ENCODE data around the gene HIVEP3. TPM values are rescaled to one million over a fixed set of nuclear protein-coding genes. Genes with fewer than 3 reads are reported as not detected.

Gene HIVEP3
- total and polyA plus RNA-seq, 7 donors = 0.70 to 3.4 (median 2.1) TPM

DNA sequence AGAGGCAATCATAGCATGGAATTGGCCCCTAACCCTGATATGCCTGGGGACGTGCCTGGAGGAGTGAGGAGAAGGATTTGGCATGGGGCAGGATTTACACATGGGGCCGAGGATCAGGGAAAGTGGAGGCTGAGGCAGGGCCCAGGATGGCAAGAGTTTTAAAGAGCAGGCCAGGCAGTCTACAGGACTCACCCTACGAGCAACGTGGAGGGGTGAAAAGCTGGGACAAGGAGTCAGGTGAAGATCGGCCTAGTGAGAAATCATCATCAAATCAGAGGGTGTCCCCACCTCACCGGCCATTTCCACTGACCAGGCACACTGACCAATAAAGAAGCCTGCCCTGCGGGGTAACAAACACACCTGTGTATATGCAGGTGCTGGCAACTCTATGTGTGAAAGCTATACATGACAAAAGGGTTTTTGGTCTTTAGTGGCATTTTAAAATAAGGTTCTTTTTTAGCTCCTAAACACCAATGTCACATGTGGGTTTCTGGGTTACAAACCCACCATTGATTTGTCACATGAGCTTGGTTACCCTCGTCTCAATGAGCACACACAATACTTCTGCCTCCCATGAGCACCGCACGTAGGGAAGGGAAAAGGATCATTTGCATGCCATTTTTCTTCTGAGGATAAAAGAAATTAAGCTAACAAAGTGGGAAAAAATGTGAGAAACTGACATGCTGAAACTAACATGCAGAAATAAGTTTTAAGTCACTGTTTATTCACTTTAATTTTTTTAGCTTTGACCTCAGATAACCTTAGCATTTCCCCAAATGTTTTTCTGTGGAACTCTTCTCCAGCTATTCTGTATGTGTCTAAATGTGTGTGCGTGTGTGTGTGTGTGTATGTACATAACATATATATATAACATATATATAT, 266.1 kb downstream of the HIVEP3 start:
- Histone ChIP-seq H3K4me1 (peaks cover 9% of the 10 kb centered on the region), H3K27me3 (ENCODE audit: insufficient read depth in 3 of 3, low read length in 2 of 3) (no peaks in the 10 kb centered on the region), H3K4me3 (no peak overlapping the region), H3K36me3 (ENCODE audit: insufficient read depth in 1 of 2, low read depth in 1 of 2) (no peaks in the 10 kb centered on the region), H3K27ac (no peak overlapping the region), H3K9me3 (no peaks in the 10 kb centered on the region)
- DNase-seq (no peak), ATAC-seq (no peak)
- intact Hi-C loops (cut with DNase I) = no loop called here
- TF ChIP-seq, protein P1, sequence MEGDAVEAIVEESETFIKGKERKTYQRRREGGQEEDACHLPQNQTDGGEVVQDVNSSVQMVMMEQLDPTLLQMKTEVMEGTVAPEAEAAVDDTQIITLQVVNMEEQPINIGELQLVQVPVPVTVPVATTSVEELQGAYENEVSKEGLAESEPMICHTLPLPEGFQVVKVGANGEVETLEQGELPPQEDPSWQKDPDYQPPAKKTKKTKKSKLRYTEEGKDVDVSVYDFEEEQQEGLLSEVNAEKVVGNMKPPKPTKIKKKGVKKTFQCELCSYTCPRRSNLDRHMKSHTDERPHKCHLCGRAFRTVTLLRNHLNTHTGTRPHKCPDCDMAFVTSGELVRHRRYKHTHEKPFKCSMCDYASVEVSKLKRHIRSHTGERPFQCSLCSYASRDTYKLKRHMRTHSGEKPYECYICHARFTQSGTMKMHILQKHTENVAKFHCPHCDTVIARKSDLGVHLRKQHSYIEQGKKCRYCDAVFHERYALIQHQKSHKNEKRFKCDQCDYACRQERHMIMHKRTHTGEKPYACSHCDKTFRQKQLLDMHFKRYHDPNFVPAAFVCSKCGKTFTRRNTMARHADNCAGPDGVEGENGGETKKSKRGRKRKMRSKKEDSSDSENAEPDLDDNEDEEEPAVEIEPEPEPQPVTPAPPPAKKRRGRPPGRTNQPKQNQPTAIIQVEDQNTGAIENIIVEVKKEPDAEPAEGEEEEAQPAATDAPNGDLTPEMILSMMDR (IDR thresholded peaks at IDR 0.05) = no peak
- 95% methylated on average over 11 of the region's 11 CpGs for WGBS, 3 donors

DNA sequence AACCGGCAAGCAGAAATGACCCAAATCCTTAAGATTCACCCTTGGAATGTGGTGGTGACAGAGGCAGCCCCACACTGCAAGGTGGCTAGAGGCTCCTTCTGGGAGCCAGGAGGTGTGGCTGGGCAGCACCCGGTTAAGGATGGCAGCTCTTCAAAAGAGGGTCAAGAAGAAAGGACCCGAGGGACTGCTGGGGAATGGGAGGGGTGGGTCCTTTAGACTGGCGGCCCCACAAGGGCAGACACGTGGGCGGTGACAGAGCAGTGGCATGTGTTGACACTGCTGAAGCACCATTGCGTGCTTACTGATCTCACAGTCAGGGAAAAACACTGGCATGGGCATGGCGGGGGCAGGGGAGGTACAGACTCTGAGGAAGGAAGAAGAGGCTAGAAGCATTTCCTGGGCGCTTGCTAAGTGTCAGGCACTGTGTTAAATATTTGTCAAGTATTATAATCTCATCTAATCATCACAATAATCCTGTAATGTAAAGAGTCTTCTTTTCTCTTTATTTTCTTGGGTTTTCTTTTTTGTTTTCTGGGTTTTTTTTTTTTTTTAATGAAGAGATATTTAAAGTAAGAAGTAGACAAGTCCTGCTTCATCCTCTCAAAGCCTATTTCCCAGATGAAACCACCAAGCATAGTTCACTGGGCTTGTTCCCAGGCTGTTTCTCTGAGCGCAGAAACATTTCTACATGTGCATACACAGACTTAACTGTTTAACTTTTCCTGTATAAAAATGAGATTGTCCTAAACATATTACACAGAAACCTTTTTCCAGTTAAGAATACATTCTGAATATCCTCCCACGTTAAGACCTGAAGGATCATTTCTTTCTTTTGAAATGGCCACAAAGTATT, 268.5 kb downstream of the HIVEP3 start:
- Histone ChIP-seq H3K27ac (no peak overlapping the region), H3K36me3 (ENCODE audit: insufficient read depth in 1 of 2, low read depth in 1 of 2) (no peaks in the 10 kb centered on the region), H3K4me1 (peaks cover 9% of the 10 kb centered on the region), H3K4me3 (no peak overlapping the region), H3K9me3 (no peaks in the 10 kb centered on the region), H3K27me3 (ENCODE audit: insufficient read depth in 3 of 3, low read length in 2 of 3) (no peaks in the 10 kb centered on the region)
- DNase-seq (peak in 1 of 2 donors; percentile 22), ATAC-seq (peak in 2 of 4 donors; percentile 36 to 51)
- 43 to 52% (median 47%) methylated on average over 11 of the region's 11 CpGs for WGBS, 3 donors
- TF ChIP-seq, protein P1 (IDR thresholded peaks at IDR 0.05) = no peak
- intact Hi-C loops (cut with DNase I) = no loop called here

DNA sequence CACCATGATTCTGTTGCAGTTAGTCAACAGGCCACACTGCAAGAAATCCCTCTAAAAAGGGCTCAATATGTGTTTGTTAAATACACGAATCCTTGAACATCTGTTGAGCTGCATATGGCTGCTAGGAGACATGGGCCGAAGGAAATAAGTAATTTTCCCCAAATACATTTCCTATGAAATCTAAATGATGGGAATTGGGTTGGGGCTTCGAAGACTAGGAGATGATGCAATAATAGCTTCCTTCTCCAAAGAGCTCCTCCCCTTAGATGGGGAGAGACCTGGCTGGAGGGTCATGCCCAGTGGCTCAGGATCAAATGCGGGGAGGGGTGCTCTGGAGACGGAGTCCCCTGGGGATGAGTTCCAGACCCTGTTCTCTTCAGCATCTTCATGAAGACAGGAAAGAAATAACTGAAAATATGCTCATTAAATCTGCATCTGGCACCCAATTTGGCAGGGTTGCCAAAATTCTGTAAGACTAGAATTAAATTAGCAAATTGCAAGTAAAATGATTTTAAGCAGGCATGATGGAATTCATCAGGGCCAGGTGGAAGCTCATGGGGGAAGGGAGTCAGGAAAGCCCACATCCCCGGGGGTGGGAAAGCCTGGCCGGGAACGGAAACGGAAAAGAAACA, 269.2 kb downstream of the HIVEP3 start:
- ATAC-seq = no peak
- no peak for DNase-seq
- Histone ChIP-seq H3K9me3 (no peaks in the 10 kb centered on the region), H3K36me3 (ENCODE audit: insufficient read depth in 1 of 2, low read depth in 1 of 2) (no peaks in the 10 kb centered on the region), H3K4me3 (no peak overlapping the region), H3K27me3 (ENCODE audit: insufficient read depth in 3 of 3, low read length in 2 of 3) (peaks cover 0 to 2% (median 0%) of the 10 kb centered on the region in 3 donors), H3K27ac (no peak overlapping the region), H3K4me1 (peaks cover 9% of the 10 kb centered on the region)
- intact Hi-C loops (cut with DNase I) = no loop called here
- whole genome bisulfite sequencing, 3 donors = 59 to 72% (median 61%) methylated on average over 9 of the region's 9 CpGs
- TF ChIP-seq, protein P1 (IDR thresholded peaks at IDR 0.05) = no peak

DNA sequence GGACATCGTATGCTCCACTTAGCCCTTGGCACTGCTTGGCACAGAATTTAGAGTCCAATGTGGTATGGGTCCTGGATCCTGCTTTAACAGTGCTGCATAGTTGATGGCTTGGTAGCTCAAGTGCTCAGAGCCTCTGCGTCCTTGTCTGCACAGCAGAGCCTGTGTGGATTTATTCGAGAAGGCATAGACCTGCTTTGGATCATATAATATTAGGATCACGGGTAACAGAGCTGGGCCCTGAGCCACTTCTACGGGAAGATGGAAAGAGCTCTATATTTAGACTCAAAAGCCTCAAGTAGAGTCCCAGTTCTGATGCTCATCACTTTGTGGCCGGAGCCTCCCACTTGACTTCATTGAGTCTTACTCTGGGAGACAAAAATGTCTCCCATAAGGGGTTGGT, 269.9 kb downstream of the HIVEP3 start:
- ATAC-seq = no peak
- TF ChIP-seq, protein P1 (IDR thresholded peaks at IDR 0.05) = no peak

More for the DNA sequence above, 269.9 kb downstream of the HIVEP3 start:
- Histone ChIP-seq H3K9me3 (no peaks in the 10 kb centered on the region), H3K27ac (no peak overlapping the region), H3K27me3 (ENCODE audit: insufficient read depth in 3 of 3, low read length in 2 of 3) (peaks cover 0 to 2% (median 0%) of the 10 kb centered on the region in 3 donors), H3K36me3 (ENCODE audit: insufficient read depth in 1 of 2, low read depth in 1 of 2) (no peaks in the 10 kb centered on the region), H3K4me1 (peaks cover 9% of the 10 kb centered on the region), H3K4me3 (no peak overlapping the region)
- intact Hi-C loops (cut with DNase I) = no loop called here
- DNase-seq = no peak
- 50 to 65% (median 59%) methylated on average over 6 of the region's 6 CpGs for WGBS, 3 donors
